Liver (tissue), 9 donors: ENCODE data around the gene ZSWIM6. TPM values are rescaled to one million over a fixed set of nuclear protein-coding genes. Genes with fewer than 3 reads are reported as not detected.

Experiments
- DNase-seq: peaks from one replicate; pipeline ENCODE4 v3.0.0-alpha.2; 2017; ENCODE audit warnings: low spot score
- H3K27ac ChIP-seq, 2 donors: one replicate each; pipeline ENCODE4 v1.7.0; 2013; ENCODE audit warnings: inconsistent platforms in 2 of 2, low read length in 2 of 2, control low read depth in 1 of 2, low read depth in 1 of 2, mild to moderate bottlenecking in 1 of 2
- H3K27me3 ChIP-seq, 4 donors: one replicate each; pipeline versions ENCODE4 v1.6.1 to v1.7.0; 2013; ENCODE audit warnings: low read length in 3 of 4, inconsistent platforms in 1 of 4, mild to moderate bottlenecking in 1 of 4, moderate library complexity in 1 of 4; ENCODE audit not compliant: control insufficient read depth in 4 of 4, insufficient read depth in 4 of 4
- H3K36me3 ChIP-seq, 4 donors: one replicate each; pipeline versions ENCODE4 v1.6.1 to v1.7.0; 2013; ENCODE audit warnings: low read length in 3 of 4, mild to moderate bottlenecking in 3 of 4, low read depth in 1 of 4, moderate library complexity in 1 of 4; ENCODE audit not compliant: control insufficient read depth in 4 of 4, insufficient read depth in 3 of 4
- H3K4me1 ChIP-seq, 4 donors: one replicate each; pipeline versions ENCODE4 v1.6.1 to v1.7.0; 2013; ENCODE audit warnings: low read length in 3 of 4, mild to moderate bottlenecking in 3 of 4, moderate library complexity in 1 of 4; ENCODE audit not compliant: control insufficient read depth in 4 of 4, insufficient read depth in 4 of 4
- H3K4me3 ChIP-seq, 3 donors: one replicate each; pipeline versions ENCODE4 v1.6.1 to v1.7.0; 2013; ENCODE audit warnings: low read length in 3 of 3, control low read depth in 1 of 3, low read depth in 1 of 3, mild to moderate bottlenecking in 1 of 3
- H3K9ac ChIP-seq, 2 donors: one replicate each; pipeline ENCODE4 v1.7.0; 2013; ENCODE audit warnings: low read length in 2 of 2, mild to moderate bottlenecking in 2 of 2, moderate library complexity in 2 of 2, control low read depth in 1 of 2, low read depth in 1 of 2
- H3K9me3 ChIP-seq, 4 donors: one replicate each; pipeline versions ENCODE4 v1.6.1 to v1.7.0; 2013; ENCODE audit warnings: low read length in 3 of 4; ENCODE audit not compliant: control insufficient read depth in 4 of 4
- ATF3 ChIP-seq: IDR thresholded peaks from 2 replicates; pipeline ENCODE4 v1.6.1; 2016; ENCODE audit warnings: antibody characterized with exemption
- CTCF ChIP-seq: fragments of 150-350 bp; IDR thresholded peaks from 2 replicates; pipeline ENCODE4 v1.5.1; 2017; ENCODE audit warnings: improper control_type of control experiment, low read depth, low read length; ENCODE audit not compliant: missing input control
- FOXA1 ChIP-seq: IDR thresholded peaks from 2 replicates; pipeline ENCODE4 v1.6.1; 2016; ENCODE audit warnings: antibody characterized with exemption
- FOXA2 ChIP-seq: IDR thresholded peaks from 2 replicates; pipeline ENCODE4 v1.6.1; 2016; ENCODE audit warnings: antibody characterized with exemption
- GABPA ChIP-seq, 2 donors: IDR thresholded peaks in 1 of 2; conservative IDR thresholded peaks in 1 of 2; 2 replicates each; pipeline ENCODE4 v1.6.1; 2016; ENCODE audit warnings: antibody characterized with exemption in 2 of 2, mild to moderate bottlenecking in 1 of 2, moderate library complexity in 1 of 2
- HNF4A ChIP-seq, 2 donors: conservative IDR thresholded peaks; 2 replicates each; pipeline ENCODE4 v1.6.1; 2016; ENCODE audit warnings: antibody characterized with exemption in 2 of 2, mild to moderate bottlenecking in 2 of 2
- MAX ChIP-seq: IDR thresholded peaks from 2 replicates; pipeline ENCODE4 v1.6.1; 2016; ENCODE audit warnings: antibody characterized with exemption
- NR2F2 ChIP-seq: IDR thresholded peaks from 2 replicates; pipeline ENCODE4 v1.6.1; 2016; ENCODE audit warnings: antibody characterized with exemption
- REST ChIP-seq: IDR thresholded peaks from 2 replicates; pipeline ENCODE4 v1.6.1; 2016; ENCODE audit warnings: antibody characterized with exemption, mild to moderate bottlenecking
- RXRA ChIP-seq, 2 donors: IDR thresholded peaks; 2 replicates each; pipeline ENCODE4 v1.6.1; 2017 to 2018; ENCODE audit warnings: antibody characterized with exemption in 2 of 2, mild to moderate bottlenecking in 1 of 2
- SP1 ChIP-seq: IDR thresholded peaks from 2 replicates; pipeline ENCODE4 v1.6.1; 2018; ENCODE audit warnings: antibody characterized with exemption, mild to moderate bottlenecking
- TAF1 ChIP-seq: conservative IDR thresholded peaks from 2 replicates; pipeline ENCODE4 v1.6.1; 2016; ENCODE audit warnings: antibody characterized with exemption, mild to moderate bottlenecking
- YY1 ChIP-seq: IDR thresholded peaks from 2 replicates; pipeline ENCODE4 v1.6.1; 2016; ENCODE audit warnings: antibody characterized with exemption, mild to moderate bottlenecking
- WGBS: extraction: QIAGEN DNeasy Blood & Tissue Kit; methylation state at CpG from one replicate; pipeline ENCODE4 v1.1.7; 2013; 5-methylcytosine and 5-hydroxymethylcytosine counted together
- polyA plus RNA-seq, 2 donors: library from polyadenylated mRNA; stranded (reverse) in 1 of 2; unstranded in 1 of 2; fragments of 200-250 nt in 1 of 2; fragments of >200 nt in 1 of 2; fragmentation: Nextera tagmentation in 1 of 2; extraction: Ambion mirVana in 1 of 2; gene quantifications; one replicate each; pipeline versions ENCODE4 v1.2.1 to v1.2.3, GENCODE V29; 2013 to 2015
- total RNA-seq, 2 donors: library from RNA; depleted of rRNA; stranded (reverse); fragments of >200 nt; gene quantifications; one replicate each; pipeline ENCODE4 v1.2.3, GENCODE V29; 2014
- donor health status: healthy.
- donor health status: healthy.
- donor health status: healthy.
- donor health status: healthy.
- donor health status: healthy.

ZSWIM6 gene
- total and polyA plus RNA-seq, 4 donors = 1.3 to 5.2 (median 3.3) TPM

GRCh38 chr5:61332851-61333320, 828 bp downstream of the ZSWIM6 start:
- H3K27ac ChIP-seq = peak overlapping the region; percentile 86 to 89
- peak overlapping the region; percentile 72 to 96 (median 75) for H3K4me3 ChIP-seq
- H3K9ac ChIP-seq = no peak overlapping the region
- peak; percentile 48 for DNase-seq
- no peaks in the 10 kb centered on the region for H3K9me3 ChIP-seq
- under 1% methylated on average over 61 of the region's 61 CpGs for WGBS
- no peak for TF ChIP-seq NR2F2
- no peak for TF ChIP-seq REST
- TF ChIP-seq FOXA2 = no peak
- TF ChIP-seq ATF3 = no peak
- TF ChIP-seq GABPA (IDR thresholded peaks at IDR 0.05 in 1 of 2, conservative IDR thresholded peaks at IDR 0.05 in 1 of 2) = no peak
- no peak for TF ChIP-seq TAF1
- no peak for TF ChIP-seq SP1
- no peak for TF ChIP-seq CTCF
- no peak for TF ChIP-seq YY1
- no peak for TF ChIP-seq HNF4A (conservative IDR thresholded peaks at IDR 0.05)
- no peak for TF ChIP-seq RXRA (IDR thresholded peaks at IDR 0.05)
- H3K36me3 ChIP-seq = peaks cover 0 to 2% (median 0%) of the 10 kb centered on the region in 4 donors
- peaks cover 0 to 25% (median 15%) of the 10 kb centered on the region in 4 donors for H3K4me1 ChIP-seq
- no peaks in the 10 kb centered on the region for H3K27me3 ChIP-seq

- Histone ChIP-seq H3K9ac (peak overlapping the region; percentile 39 to 61), H3K4me3 (peak overlapping the region; percentile 72 to 96 (median 75)), H3K36me3 (peaks cover 0 to 2% (median 0%) of the 10 kb centered on the region in 4 donors), H3K27me3 (no peaks in the 10 kb centered on the region), H3K4me1 (peaks cover 0 to 25% (median 15%) of the 10 kb centered on the region in 4 donors), H3K9me3 (no peaks in the 10 kb centered on the region), H3K27ac (peak overlapping the region; percentile 86 to 89)
- WGBS = under 1% methylated on average over 74 of the region's 75 CpGs
- DNase-seq = peak; percentile 46
- TF ChIP-seq GABPA (IDR thresholded peaks at IDR 0.05 in 1 of 2, conservative IDR thresholded peaks at IDR 0.05 in 1 of 2) = no peak
- TF ChIP-seq NR2F2 = no peak
- no peak for TF ChIP-seq CTCF
- TF ChIP-seq FOXA1 = no peak
- TF ChIP-seq ATF3 = no peak
- TF ChIP-seq FOXA2 = no peak
- no peak for TF ChIP-seq HNF4A (conservative IDR thresholded peaks at IDR 0.05)
- no peak for TF ChIP-seq TAF1
- no peak for TF ChIP-seq MAX
These were observed 1.4 kb downstream of the ZSWIM6 start for GRCh38 chr5:61333321-61333953.
